Measurements from ENCODE around the gene FOXE3.

The FOXE3 gene

DNA sequence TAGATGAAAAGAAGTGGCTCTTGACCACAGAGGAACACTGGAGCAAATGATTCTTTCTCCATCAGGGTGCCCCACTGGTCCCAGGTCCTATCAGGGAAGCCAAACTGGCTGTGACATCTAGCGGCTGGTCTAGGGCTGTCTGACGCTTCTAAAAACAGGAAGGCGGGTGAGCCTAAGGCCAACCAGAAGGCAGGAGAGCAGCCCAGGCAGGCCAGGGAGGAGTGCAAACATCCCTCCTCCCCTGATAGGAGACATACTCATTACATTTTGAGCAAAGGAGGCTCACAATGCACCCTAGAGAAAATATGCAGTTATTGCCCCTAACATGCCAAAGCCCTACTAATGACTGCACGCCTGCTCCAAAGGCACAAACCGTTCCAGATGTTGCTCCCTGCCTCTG is 10.4 kb upstream of the FOXE3 start:
- no peak for DNase-seq (ENCODE audit: low spot score)

DNA sequence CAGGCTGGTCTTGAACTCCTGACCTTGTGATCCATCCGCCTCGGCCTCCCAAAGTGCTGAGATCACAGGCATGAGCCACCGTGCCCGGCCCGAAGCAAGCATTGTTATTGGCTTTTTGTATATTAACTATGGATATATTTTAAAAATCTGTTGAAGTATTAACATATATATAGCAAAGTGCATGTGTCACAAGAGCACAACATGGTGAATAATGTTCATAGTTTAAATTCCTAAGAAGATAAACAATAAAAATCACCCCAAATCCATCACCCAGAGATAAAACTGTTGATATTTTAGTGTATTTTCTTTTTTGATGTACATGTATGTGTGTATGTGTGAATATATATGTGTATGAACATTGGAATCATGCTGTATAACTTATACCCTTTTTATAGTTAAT is 9.1 kb upstream of the FOXE3 start:
- DNase-seq (ENCODE audit: low spot score) = no peak

DNA sequence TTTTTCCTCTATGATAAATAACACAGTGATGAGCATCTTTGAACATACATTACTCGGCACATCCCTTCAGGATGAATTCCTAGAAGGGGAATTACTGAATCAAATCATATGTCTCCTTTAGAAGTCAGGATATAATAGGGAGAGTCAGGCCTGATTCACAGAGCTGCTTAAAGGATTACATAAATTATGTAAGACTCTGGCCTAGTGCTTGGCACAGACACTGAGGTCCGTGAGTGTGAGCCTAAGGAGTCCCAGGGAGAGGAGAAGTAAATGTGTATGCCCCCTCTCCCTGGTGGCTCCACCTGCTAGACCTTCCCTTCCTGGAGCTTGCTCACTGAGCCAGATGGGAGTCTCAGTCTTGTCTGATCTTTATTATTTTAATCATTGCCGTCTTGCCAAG is 8.6 kb upstream of the FOXE3 start:
- no peak for DNase-seq (ENCODE audit: low spot score)

DNA sequence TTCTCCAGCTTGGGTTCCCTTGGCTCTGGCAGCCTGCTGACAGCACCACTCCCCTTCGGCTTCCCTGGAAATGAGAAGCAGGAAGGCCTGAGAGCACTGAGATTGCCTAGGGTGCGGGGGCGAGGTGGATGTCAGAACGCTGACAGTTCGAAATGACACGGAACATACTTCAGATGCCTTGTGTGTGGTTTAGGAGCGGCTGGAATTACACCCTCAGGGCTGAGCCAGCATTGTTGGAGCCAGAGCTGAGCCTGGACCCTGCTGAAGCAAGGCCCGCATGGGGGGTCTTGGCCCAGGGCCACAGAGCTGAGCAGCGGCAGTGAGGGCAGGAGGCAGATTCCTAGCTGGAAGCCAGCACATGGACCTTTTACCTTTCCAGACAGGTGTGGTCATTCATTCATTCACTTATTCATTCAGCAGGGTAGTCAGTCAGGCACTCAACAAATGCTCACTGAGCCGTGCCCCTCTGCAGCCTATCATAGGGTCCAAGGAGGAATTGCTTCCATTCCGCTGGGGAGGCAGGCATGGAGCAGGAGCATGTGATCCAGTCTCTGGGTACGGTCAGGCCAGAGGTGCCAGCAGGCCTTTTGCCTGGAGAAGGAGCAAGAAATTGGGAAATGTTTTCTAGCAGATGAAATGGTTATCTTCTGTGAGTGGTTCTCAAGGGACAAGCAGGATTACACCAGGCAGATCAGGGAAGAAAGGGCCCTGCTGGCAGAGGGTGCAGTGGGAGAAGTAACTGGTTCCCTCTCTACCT is 6.6 kb upstream of the FOXE3 start:
- peak; percentile 27 for DNase-seq (ENCODE audit: low spot score)

DNA sequence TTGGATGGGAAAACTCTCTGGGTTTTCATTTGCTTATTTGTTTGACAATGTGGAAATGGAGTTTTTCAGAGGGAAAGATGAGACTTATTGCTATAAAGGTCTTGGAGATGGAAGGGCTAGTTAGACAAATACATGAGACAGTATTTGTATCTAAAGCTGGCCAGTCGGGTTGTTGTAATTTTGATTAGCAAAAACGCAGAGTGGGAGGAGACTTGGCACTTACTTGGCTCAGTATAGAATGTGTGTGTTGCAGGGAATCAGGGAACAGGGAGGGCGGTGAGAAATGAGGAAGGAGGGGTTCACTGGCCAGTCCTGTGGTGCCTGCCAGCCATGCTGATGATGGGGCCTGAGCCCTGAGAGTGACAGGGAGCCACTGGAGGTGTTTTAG is 6.0 kb upstream of the FOXE3 start:
- no peak for DNase-seq (ENCODE audit: low spot score)

DNA sequence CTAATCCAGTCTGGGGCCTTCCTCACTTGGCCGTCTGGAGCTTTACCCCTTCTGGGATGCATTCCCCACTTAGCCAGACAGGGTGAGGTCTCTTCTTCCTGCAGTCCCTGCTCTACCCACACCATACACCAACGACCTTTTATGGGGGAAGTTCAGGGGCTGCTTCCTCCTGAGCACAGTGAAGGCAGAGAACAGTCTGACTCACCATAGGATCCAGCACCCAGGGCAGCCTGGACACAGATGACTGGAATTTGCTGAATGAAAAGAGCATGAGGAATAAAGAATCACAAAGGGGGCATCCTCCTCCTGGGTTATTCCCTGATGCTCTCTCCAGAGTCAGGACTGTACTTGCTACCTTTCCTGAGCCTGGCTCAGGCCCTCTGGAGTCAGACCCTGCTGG is 4.6 kb upstream of the FOXE3 start:
- DNase-seq (ENCODE audit: low spot score) = no peak

DNA sequence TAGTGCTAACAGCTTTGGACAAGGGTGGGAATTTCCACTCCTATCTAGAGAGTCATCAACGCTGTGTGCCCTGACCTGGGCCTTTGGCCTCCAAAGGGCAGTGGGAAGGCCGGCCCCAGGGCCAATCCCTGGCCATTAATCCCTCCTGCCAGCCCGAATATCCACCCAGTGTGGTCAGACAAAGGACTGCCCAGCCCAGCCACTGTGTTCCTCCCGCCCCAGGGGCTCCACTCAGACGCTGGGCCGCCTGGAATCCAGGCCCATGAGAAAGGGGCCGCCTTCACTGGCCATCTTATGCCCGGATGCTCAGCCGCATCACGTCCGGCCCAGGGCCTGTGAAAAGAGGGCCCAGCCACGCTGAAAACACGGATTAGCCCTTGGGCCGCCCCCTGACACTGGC is 3.6 kb upstream of the FOXE3 start:
- DNase-seq (ENCODE audit: low spot score) = no peak

DNA sequence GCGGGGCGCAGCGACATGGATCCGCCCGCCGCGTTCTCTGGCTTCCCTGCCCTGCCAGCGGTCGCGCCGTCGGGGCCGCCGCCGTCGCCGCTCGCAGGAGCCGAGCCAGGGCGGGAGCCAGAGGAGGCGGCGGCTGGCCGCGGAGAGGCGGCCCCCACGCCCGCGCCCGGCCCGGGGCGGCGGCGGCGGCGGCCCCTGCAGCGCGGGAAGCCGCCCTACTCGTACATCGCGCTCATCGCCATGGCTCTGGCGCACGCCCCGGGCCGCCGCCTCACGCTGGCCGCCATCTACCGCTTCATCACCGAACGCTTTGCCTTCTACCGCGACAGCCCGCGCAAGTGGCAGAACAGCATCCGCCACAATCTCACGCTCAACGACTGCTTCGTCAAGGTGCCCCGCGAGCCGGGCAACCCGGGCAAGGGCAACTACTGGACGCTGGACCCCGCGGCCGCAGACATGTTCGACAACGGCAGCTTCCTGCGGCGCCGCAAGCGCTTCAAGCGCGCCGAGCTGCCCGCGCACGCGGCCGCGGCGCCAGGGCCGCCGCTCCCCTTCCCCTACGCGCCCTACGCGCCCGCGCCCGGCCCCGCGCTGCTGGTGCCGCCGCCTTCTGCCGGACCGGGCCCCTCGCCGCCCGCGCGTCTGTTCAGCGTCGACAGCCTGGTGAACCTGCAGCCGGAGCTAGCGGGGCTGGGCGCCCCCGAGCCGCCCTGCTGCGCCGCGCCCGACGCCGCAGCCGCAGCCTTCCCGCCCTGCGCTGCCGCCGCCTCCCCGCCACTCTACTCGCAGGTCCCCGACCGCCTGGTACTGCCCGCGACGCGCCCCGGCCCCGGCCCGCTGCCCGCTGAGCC is 459 bp downstream of the FOXE3 start:
- DNase-seq (ENCODE audit: low spot score) = no peak

DNA sequence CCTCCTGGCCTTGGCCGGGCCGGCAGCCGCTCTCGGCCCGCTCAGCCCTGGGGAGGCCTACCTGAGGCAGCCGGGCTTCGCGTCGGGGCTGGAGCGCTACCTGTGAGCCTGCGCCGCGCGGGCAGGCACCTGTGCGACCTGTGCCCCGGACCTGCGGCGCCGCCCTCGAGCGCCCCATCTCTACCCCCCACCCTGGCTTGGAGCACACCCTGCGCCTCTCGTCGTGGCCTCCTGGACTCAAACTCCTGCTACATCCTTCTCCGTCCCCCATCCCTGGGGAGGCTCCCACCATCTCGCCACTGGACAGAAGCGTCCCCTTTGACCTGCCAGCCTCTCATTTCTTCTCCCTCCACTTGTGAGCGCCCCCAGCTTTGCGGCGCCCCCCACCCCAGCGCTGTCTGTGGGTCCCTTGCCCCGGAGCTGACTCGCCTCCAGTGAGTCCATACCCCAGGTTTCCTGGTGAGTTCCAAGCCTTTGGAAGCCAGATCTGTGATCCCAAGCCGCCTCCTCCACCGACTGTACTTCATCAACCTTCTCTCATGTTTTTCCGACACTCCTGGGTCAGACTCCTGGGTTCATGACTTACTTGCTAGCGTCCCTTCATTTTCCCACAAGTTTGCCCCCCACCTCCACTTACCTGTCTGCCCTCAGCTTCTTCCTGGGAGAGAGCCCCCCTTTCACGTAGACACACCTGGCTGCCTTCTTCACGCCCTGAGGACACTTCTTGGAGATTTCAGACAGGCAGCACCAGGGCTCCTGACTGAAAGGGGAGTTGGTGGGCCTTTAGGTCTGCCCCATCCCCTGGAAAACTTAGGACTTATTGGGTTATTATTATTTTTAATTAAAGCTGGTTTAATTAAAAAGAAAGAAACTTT is 1.3 kb downstream of the FOXE3 start:
- DNase-seq (ENCODE audit: low spot score) = no peak

DNA sequence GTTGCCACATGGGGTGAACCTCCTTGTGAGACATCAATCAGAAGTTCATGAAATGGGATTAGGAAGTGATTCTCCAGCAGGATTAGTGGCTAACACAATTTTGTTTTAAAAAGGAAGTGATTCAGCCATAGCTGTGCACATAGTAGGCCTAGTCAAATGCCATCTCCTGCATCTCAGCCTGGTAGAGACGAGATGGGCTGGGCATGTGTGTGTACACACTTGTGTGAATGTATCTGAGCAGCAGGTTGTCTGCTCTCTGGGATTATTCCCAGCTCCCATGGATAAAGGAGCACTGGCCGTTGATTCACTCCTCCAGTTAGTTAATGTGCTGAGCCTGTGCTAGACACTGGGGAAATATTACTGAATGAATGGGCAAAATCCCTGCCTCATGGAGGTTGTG is 2.0 kb downstream of the FOXE3 start:
- no peak for DNase-seq (ENCODE audit: low spot score)

DNA sequence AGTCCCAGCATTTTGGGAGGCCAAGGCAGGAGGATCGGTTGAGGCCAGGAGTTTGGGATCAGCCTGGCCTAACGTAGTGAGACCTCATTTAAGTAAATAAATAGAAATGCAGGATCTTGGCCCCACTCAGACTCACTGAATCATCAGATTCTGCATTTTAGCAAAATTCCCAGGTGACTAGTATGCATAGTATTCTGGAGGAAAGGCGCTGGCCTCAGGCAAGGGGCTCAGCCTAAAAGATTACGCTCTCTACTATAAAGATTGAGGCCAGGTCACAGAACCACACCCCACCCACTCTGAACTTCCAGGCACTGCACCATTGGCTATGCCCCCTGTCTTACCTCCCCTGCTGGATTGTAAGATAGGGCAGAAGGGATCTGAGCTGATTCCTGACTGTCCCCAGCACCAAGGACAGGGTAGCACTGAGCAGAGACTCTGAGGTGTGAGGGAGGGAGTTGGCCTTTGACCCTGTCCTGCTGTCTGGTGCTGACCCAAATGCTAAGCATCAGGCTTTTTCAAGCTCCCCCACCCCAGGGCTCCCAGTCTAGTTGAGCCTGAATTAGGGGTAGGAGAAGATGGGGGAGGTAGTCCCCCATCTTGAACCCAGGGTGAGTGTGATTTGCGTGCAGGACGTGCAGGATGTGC is 2.7 kb downstream of the FOXE3 start:
- DNase-seq (ENCODE audit: low spot score) = no peak

DNA sequence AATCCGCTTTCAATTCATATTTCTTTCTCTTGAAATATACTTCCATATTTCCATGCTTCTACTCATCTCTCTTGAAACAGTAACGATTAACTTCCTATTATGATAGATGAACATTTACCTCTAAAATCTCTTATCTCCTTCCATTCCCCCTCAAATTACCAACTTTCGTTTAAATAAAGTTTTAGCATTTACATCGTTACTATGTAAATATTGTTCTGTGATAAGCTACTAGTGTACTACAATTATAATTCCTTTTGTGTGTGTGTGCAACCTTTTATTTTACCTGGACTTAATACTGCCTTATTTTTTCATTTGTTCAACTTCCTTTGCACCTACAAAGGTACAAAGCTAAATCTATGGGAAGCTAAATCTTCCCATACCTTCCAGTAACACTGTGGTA is 4.5 kb downstream of the FOXE3 start:
- no peak for DNase-seq (ENCODE audit: low spot score)

DNA sequence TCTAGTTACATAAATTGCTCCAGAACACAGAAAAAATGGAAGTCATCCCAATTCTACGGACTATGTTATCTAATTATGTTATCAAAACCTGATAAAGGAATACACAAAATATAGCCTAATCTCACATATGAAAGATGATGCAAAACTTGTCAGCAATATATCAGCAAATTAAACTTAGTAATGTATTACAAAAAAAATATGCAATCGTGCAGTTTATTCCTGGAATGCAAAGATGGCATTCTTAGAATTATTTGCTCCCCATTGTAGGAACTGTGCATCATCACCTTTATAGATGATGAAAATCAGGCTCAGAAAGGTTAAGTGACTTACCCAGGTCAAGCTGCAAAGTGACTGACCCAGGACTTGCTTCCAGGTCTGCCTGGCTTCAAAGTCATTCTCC is 7.8 kb downstream of the FOXE3 start:
- no peak for DNase-seq (ENCODE audit: low spot score)

DNA sequence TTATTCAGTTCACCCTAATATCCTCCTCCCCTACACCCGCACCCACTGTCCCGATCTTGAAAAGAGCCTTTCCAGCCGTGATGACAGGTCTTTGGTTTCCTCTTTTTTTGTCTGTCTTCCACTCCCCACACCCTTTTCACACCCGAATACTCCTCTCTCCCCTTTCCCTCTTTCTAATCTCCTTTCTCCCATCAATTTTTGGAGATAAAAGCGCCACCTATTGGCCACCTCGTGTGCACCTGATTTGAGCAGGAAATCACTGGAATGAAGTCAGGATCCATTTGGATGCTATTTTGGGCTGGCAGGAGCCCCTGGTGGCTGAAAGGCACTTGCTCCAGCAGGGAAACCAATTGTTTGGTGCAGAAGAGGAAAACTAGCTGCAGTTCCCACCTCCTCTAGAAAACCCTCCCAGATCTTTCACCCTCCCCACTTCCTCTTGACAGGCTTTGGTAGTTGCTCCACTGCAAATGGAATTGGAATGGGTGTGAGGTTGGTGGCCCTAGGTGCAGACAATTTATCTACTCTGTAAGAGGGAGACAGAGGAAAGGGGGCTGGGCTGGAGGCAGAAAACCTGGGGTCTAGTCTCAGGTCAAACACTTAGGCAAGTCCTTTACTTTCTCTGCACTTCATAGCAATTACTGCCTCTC is 8.4 kb downstream of the FOXE3 start:
- DNase-seq (ENCODE audit: low spot score) = no peak

DNA sequence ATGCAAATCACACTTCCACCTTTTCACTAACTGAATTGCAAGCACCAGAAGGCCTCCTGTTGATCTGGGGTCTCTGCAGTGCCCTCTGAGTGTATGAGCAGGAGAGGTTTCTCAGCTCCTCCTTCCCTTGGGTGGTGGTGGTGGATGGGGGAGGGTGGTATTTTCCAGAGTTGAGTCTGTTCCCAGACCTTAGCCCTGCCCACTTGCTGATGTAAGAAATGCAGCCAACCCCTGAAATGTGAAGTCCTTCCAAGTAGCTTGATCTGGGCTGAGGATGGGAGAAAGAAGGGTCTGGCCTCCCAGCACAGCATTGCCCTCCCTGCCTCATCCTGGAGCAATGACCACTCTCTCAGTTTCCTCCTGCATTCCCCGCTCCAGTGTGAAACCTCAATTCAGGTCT is 15.4 kb downstream of the FOXE3 start:
- no peak for DNase-seq (ENCODE audit: low spot score)

DNA sequence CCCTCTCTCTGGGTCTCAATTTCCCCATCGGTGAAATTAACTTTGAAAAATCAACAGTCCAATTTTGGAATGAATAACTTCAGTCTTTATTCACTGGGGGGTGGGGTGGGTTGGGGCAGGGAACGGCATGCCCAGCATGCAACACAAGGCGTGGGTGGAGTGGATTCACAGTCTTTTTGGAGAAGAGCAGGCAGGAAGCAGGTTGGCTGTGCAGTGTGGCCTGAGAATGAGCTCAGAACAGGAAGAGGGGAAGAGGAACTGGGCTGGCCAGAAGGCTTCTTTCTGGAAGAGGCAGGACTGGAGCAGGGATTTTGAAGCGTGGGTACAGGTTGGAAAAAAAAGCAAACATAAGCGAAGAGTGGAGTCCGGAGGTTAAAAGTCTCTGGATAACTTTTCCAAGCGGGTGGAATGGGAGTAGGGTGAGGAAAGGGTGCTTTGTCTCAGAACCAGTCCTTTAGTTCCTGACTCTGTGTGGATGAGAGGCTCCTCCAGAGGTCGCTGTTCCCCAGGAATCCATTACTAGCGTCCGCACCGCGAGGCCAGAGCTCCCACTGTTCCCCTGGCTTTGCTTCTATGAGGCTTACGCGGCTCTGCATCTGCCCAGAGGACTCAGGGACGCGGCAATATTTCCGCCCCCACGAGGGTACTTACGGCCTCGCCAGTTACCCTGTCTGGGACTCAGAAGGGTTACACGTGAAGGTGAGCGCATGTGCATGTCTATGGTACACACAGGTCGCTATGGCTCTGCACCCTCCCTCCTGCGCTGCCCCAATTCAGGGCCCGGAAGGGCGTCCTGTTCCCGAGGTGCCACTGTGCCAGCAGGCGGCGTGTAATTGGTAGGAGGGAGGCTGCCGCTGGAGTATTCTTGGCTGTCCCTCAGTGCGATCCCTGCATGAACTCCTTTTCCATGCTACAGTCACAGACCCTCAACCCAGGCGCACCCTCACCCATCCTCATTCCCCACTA is 16.3 kb downstream of the FOXE3 start:
- peak; percentile 40 for DNase-seq (ENCODE audit: low spot score)

DNA sequence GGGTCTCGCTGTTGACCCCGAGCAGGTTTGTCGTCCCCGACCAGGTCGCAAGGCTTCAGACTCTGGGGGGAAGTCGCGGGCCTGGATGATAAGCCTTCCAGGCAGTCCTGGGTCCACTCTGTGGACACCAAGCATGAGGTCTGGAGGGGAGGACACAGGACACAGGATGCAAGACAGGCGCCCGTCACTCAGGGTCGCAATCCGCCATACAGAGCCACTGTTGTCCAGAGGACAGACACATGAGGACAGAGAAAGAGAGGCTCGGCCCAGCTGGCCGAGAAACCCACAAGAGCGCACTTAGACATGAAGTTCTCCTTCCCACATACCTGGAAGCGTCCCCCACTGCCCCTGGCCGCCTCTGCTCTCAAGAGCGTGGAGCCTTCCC is 16.9 kb downstream of the FOXE3 start:
- DNase-seq (ENCODE audit: low spot score) = no peak

DNA sequence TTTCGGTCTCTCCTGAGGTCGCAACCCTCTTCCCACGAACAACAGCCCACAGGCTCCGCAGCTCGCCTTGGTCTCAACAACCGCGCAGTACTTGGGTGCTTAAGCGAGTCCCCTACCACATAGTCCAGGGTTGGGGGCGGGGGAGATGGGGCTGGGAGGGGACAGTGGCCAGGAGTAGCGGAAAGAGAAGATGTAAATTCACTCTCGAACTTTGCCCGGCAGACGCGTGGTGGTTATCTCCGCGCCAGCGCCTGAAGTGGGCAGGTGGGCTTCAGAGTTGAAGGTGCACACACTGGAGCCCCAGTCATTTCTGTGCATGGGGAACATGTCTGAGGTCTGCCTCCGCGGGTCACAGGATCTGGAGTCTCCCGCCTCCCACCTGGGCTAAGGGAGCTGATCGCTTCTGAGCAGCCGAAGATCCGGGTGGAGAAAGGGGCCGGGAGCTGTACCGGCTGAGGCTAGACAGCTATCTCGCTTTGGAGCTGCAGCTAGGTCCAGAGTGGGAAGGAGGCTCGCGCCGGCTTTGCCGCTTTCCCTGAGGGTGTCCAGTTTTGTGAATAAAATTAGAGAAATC is 17.5 kb downstream of the FOXE3 start:
- DNase-seq (ENCODE audit: low spot score) = no peak

DNA sequence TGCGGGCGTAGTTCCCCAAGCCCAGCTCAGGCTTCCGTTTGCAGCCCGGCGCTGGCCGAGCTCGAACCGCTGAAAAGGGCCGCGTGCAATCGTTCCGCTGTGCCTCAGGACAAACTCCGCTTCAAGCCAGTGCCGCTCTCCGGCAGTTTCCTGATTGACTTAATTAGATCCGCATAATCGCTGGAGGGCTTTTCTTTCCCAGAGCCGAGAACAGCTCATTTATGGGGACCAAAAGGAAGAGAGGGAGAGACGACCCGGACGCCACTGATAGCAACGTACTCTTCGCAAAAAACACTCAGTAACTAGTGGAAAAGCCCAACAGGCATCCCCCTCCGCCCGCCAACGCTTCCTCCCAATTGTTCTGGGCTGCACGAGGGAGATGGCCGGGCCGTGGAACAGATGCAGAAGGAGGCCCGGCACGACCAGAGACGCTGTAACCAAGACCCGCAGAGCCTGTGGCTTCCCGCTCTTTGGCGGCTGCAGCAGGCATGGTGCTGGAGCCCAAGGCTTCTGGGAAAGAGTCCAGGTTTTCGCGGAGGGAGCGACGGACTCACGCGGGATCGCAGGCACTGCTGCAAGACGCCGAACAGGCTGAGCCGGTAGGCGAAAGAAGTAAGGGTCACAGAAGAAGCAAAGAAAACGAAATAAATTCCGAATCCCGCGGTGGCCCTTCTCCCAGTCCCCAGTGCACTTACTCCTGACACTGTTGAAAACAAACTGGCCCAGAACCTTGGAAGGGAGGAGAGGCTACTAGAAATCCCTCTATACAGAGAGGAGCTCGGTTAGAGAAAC is 18.2 kb downstream of the FOXE3 start:
- DNase-seq (ENCODE audit: low spot score) = no peak
